ENCODE measurements around the gene GRIN1. TPM values are rescaled to one million over a fixed set of nuclear protein-coding genes. Genes with fewer than 3 reads are reported as not detected.
"Not testable (repeated sequence)": the region's sequence is repeated elsewhere in the genome, so short reads cannot be mapped to it uniquely, and the experiment has no call there.

GRIN1 gene
- total RNA-seq, 2 donors from 2014 or later = not detected

- no peak overlapping the region for H3K4me3 ChIP-seq
- H3K27ac ChIP-seq = peak overlapping the region in 1 of 2 donors; percentile 11
- H3K9me3 ChIP-seq = no peaks in the 10 kb centered on the region
- no peaks in the 10 kb centered on the region for H3K27me3 ChIP-seq (replicated peaks; ENCODE audit: insufficient read depth)
- peaks cover 5% of the 10 kb centered on the region for H3K36me3 ChIP-seq
- ATAC-seq (ENCODE audit: insufficient number of reproducible peaks, low FRiP score, low read depth) (no peak), DNase-seq (ENCODE audit: low spot score) (no peak)
- H3K4me1 ChIP-seq (ENCODE audit: control insufficient read depth in 1 of 2, low read depth in 2 of 2) = peaks cover 5 to 19% of the 10 kb centered on the region in 2 donors
- no peak for TF ChIP-seq CTCF (IDR thresholded peaks at IDR 0.05)
These were observed 22.9 kb upstream of the GRIN1 start for GRCh38 chr9:137116027-137116507.

GRCh38 chr9:137116728-137117127 is 22.2 kb upstream of the GRIN1 start:
- peaks cover 5% of the 10 kb centered on the region for H3K36me3 ChIP-seq
- H3K27ac ChIP-seq = no peak overlapping the region
- no peaks in the 10 kb centered on the region for H3K9me3 ChIP-seq
- TF ChIP-seq CTCF (IDR thresholded peaks at IDR 0.05) = no peak
- no peak for DNase-seq (ENCODE audit: low spot score)
- ATAC-seq (ENCODE audit: insufficient number of reproducible peaks, low FRiP score, low read depth) = no peak
- no peak overlapping the region for H3K4me3 ChIP-seq
- H3K4me1 ChIP-seq (ENCODE audit: control insufficient read depth in 1 of 2, low read depth in 2 of 2) = peaks cover 5 to 19% of the 10 kb centered on the region in 2 donors
- no peaks in the 10 kb centered on the region for H3K27me3 ChIP-seq (replicated peaks; ENCODE audit: insufficient read depth)

- ATAC-seq (ENCODE audit: insufficient number of reproducible peaks, low FRiP score, low read depth) = no peak
- no peak overlapping the region for H3K4me3 ChIP-seq
- DNase-seq (ENCODE audit: low spot score) = no peak
- H3K27ac ChIP-seq = no peak overlapping the region
- peaks cover 4% of the 10 kb centered on the region for H3K36me3 ChIP-seq
- H3K9me3 ChIP-seq = no peaks in the 10 kb centered on the region
- H3K27me3 ChIP-seq (replicated peaks; ENCODE audit: insufficient read depth) = no peaks in the 10 kb centered on the region
- TF ChIP-seq CTCF (IDR thresholded peaks at IDR 0.05) = no peak
- peaks cover 5 to 19% of the 10 kb centered on the region in 2 donors for H3K4me1 ChIP-seq (ENCODE audit: control insufficient read depth in 1 of 2, low read depth in 2 of 2)
These were observed 21.7 kb upstream of the GRIN1 start for GRCh38 chr9:137117269-137117731.

GRCh38 chr9:137118092-137118603 is 20.8 kb upstream of the GRIN1 start:
- H3K36me3 ChIP-seq; ATAC-seq (ENCODE audit: insufficient number of reproducible peaks, low FRiP score, low read depth); H3K9me3 ChIP-seq; H3K27ac ChIP-seq; H3K27me3 ChIP-seq (replicated peaks; ENCODE audit: insufficient read depth); DNase-seq (ENCODE audit: low spot score); H3K4me3 ChIP-seq: not testable (repeated sequence)
- peaks cover 5 to 19% of the 10 kb centered on the region in 2 donors for H3K4me1 ChIP-seq (ENCODE audit: control insufficient read depth in 1 of 2, low read depth in 2 of 2)

- not testable (repeated sequence) for ATAC-seq (ENCODE audit: insufficient number of reproducible peaks, low FRiP score, low read depth); H3K27me3 ChIP-seq (replicated peaks; ENCODE audit: insufficient read depth); H3K36me3 ChIP-seq; H3K27ac ChIP-seq; H3K9me3 ChIP-seq; H3K4me1 ChIP-seq (ENCODE audit: control insufficient read depth in 1 of 2, low read depth in 2 of 2); DNase-seq (ENCODE audit: low spot score); H3K4me3 ChIP-seq
These were observed 16.8 kb upstream of the GRIN1 start for GRCh38 chr9:137121927-137122795.

GRCh38 chr9:137122796-137123467 is 16.0 kb upstream of the GRIN1 start:
- ATAC-seq (ENCODE audit: insufficient number of reproducible peaks, low FRiP score, low read depth); H3K36me3 ChIP-seq; H3K27ac ChIP-seq; DNase-seq (ENCODE audit: low spot score); H3K9me3 ChIP-seq; H3K27me3 ChIP-seq (replicated peaks; ENCODE audit: insufficient read depth); H3K4me3 ChIP-seq: not testable (repeated sequence)
- peaks cover 9 to 12% of the 10 kb centered on the region in 2 donors for H3K4me1 ChIP-seq (ENCODE audit: control insufficient read depth in 1 of 2, low read depth in 2 of 2)
